ENCODE results near the gene GLO1. TPM values are rescaled to one million over a fixed set of nuclear protein-coding genes. Genes with fewer than 3 reads are reported as not detected.

GLO1 gene
- total RNA-seq, 1 donor from 2014 or later, result 80.8 TPM

GRCh38 chr6:38638941-38639497 is 63.9 kb downstream of the GLO1 start:
- Mint-ChIP-seq H3K4me1 (ENCODE audit: unreplicated experiment) (peaks cover 20% of the 10 kb centered on the region), H3K27me3 (ENCODE audit: unreplicated experiment) (no peaks in the 10 kb centered on the region), H3K9me3 (ENCODE audit: unreplicated experiment) (no peaks in the 10 kb centered on the region), H3K27ac (ENCODE audit: unreplicated experiment) (peak overlapping the region; percentile 94), H3K36me3 (ENCODE audit: unreplicated experiment) (no peaks in the 10 kb centered on the region), H3K4me3 (ENCODE audit: unreplicated experiment) (peak overlapping the region; percentile 89)
- no peak for TF ChIP-seq CTCF (IDR thresholded peaks at IDR 0.05)
- peak; percentile 85 for DNase-seq (ENCODE audit: extremely low spot score, unreplicated experiment)

GRCh38 chr6:38637756-38638155 is 65.2 kb downstream of the GLO1 start:
- Mint-ChIP-seq H3K4me1 (ENCODE audit: unreplicated experiment) (peaks cover 20% of the 10 kb centered on the region), H3K27ac (ENCODE audit: unreplicated experiment) (no peak overlapping the region), H3K27me3 (ENCODE audit: unreplicated experiment) (no peaks in the 10 kb centered on the region), H3K4me3 (ENCODE audit: unreplicated experiment) (no peak overlapping the region), H3K36me3 (ENCODE audit: unreplicated experiment) (no peaks in the 10 kb centered on the region), H3K9me3 (ENCODE audit: unreplicated experiment) (no peaks in the 10 kb centered on the region)
- DNase-seq (ENCODE audit: extremely low spot score, unreplicated experiment), result no peak
- no peak for TF ChIP-seq CTCF (IDR thresholded peaks at IDR 0.05)

- no peak overlapping the region for H3K27ac Mint-ChIP-seq (ENCODE audit: unreplicated experiment)
- no peak for TF ChIP-seq CTCF (IDR thresholded peaks at IDR 0.05)
- H3K36me3 Mint-ChIP-seq (ENCODE audit: unreplicated experiment), result no peaks in the 10 kb centered on the region
Observed at GRCh38 chr6:38636027-38636426, 66.9 kb downstream of the GLO1 start.

GRCh38 chr6:38634518-38634917 is 68.4 kb downstream of the GLO1 start:
- Mint-ChIP-seq H3K4me1 (ENCODE audit: unreplicated experiment) (peaks cover 10% of the 10 kb centered on the region), H3K9me3 (ENCODE audit: unreplicated experiment) (peaks cover 4% of the 10 kb centered on the region), H3K27me3 (ENCODE audit: unreplicated experiment) (no peaks in the 10 kb centered on the region), H3K36me3 (ENCODE audit: unreplicated experiment) (no peaks in the 10 kb centered on the region), H3K27ac (ENCODE audit: unreplicated experiment) (no peak overlapping the region), H3K4me3 (ENCODE audit: unreplicated experiment) (no peak overlapping the region)
- TF ChIP-seq CTCF (IDR thresholded peaks at IDR 0.05), result no peak
- no peak for DNase-seq (ENCODE audit: extremely low spot score, unreplicated experiment)

More at GRCh38 chr6:38636027-38636426, 66.9 kb downstream of the GLO1 start:
- Mint-ChIP-seq H3K4me3 (ENCODE audit: unreplicated experiment) (no peak overlapping the region), H3K4me1 (ENCODE audit: unreplicated experiment) (peaks cover 20% of the 10 kb centered on the region), H3K27me3 (ENCODE audit: unreplicated experiment) (no peaks in the 10 kb centered on the region), H3K9me3 (ENCODE audit: unreplicated experiment) (peaks cover 4% of the 10 kb centered on the region)
- no peak for DNase-seq (ENCODE audit: extremely low spot score, unreplicated experiment)

GRCh38 chr6:38632490-38632889 is 70.5 kb downstream of the GLO1 start:
- TF ChIP-seq CTCF (IDR thresholded peaks at IDR 0.05), result no peak
- Mint-ChIP-seq H3K27ac (ENCODE audit: unreplicated experiment) (no peak overlapping the region), H3K4me1 (ENCODE audit: unreplicated experiment) (no peaks in the 10 kb centered on the region), H3K36me3 (ENCODE audit: unreplicated experiment) (no peaks in the 10 kb centered on the region), H3K9me3 (ENCODE audit: unreplicated experiment) (peaks cover 4% of the 10 kb centered on the region), H3K27me3 (ENCODE audit: unreplicated experiment) (no peaks in the 10 kb centered on the region), H3K4me3 (ENCODE audit: unreplicated experiment) (no peak overlapping the region)
- DNase-seq (ENCODE audit: extremely low spot score, unreplicated experiment), result no peak

Measured in osteocyte (in vitro differentiated cells).